ENCODE data around the gene NTS. TPM values are rescaled to one million over a fixed set of nuclear protein-coding genes. Genes with fewer than 3 reads are reported as not detected.

NTS gene
- total and polyA plus RNA-seq, 4 donors = 0.65 TPM; not detected in 3

- intact Hi-C loops (cut with DNase I) = no loop called here
- Histone ChIP-seq H3K27me3 (ENCODE audit: control insufficient read depth in 1 of 2, insufficient read depth in 2 of 2, low read length in 1 of 2) (no peaks in the 10 kb centered on the region), H3K4me3 (ENCODE audit: low read length in 2 of 2) (peak within 1 kb of the TSS; percentile 87 to 99), H3K36me3 (ENCODE audit: control insufficient read depth in 1 of 2, insufficient read depth in 2 of 2, low read length in 1 of 2) (no peaks in the 10 kb centered on the region), H3K27ac (ENCODE audit: low read depth in 1 of 2, low read length in 2 of 2) (peak within 1 kb of the TSS in 1 of 2 donors; percentile 10), H3K9me3 (ENCODE audit: control insufficient read depth, low read length) (no peaks in the 10 kb centered on the region), H3K4me1 (ENCODE audit: control insufficient read depth in 1 of 2, insufficient read depth in 2 of 2, low read length in 2 of 2) (no peaks in the 10 kb centered on the region)
- WGBS, 2 donors = 22 to 24% methylated on average over 15 of the region's 15 CpGs
- ATAC-seq (ENCODE audit: low FRiP score) (peak; percentile 77), DNase-seq (peak; percentile 73 to 79)
These were observed 37.7 kb upstream of the NTS start, which contains the start of gene RASSF9 for GRCh38 chr12:85836197-85837090. TSS of gene RASSF9 (minus strand) at chr12:85836409. CDS start at chr12:85836201, 208 bp downstream.

- DNase-seq = peak in 1 of 2 donors; percentile 49
- H3K4me1 ChIP-seq (ENCODE audit: control insufficient read depth in 1 of 2, insufficient read depth in 2 of 2, low read length in 2 of 2) = no peaks in the 10 kb centered on the region
- peak; percentile 37 for ATAC-seq (ENCODE audit: low FRiP score)
- H3K9me3 ChIP-seq (ENCODE audit: control insufficient read depth, low read length) = no peaks in the 10 kb centered on the region
- H3K27me3 ChIP-seq (ENCODE audit: control insufficient read depth in 1 of 2, insufficient read depth in 2 of 2, low read length in 1 of 2) = no peaks in the 10 kb centered on the region
- H3K36me3 ChIP-seq (ENCODE audit: control insufficient read depth in 1 of 2, insufficient read depth in 2 of 2, low read length in 1 of 2) = no peaks in the 10 kb centered on the region
- H3K4me3 ChIP-seq (ENCODE audit: low read length in 2 of 2) = no peak overlapping the region
- intact Hi-C loops (cut with DNase I) = no loop called here
- 90 to 92% methylated on average over 16 to 17 of the region's 17 CpGs for WGBS, 2 donors
- H3K27ac ChIP-seq (ENCODE audit: low read depth in 1 of 2, low read length in 2 of 2) = no peak overlapping the region
These were observed 30.3 kb upstream of the NTS start for GRCh38 chr12:85843606-85844310.

GRCh38 chr12:85849344-85849743, 24.8 kb upstream of the NTS start:
- H3K9me3 ChIP-seq (ENCODE audit: control insufficient read depth, low read length) = no peaks in the 10 kb centered on the region
- H3K36me3 ChIP-seq (ENCODE audit: control insufficient read depth in 1 of 2, insufficient read depth in 2 of 2, low read length in 1 of 2) = no peaks in the 10 kb centered on the region
- H3K4me3 ChIP-seq (ENCODE audit: low read length in 2 of 2) = no peak overlapping the region
- no peaks in the 10 kb centered on the region for H3K4me1 ChIP-seq (ENCODE audit: control insufficient read depth in 1 of 2, insufficient read depth in 2 of 2, low read length in 2 of 2)
- DNase-seq (no peak), ATAC-seq (ENCODE audit: low FRiP score) (no peak)
- intact Hi-C loops (cut with DNase I) = no loop called here
- WGBS, 2 donors = 57 to 80% methylated on average over 3 of the region's 3 CpGs
- H3K27me3 ChIP-seq (ENCODE audit: control insufficient read depth in 1 of 2, insufficient read depth in 2 of 2, low read length in 1 of 2) = no peaks in the 10 kb centered on the region
- H3K27ac ChIP-seq (ENCODE audit: low read depth in 1 of 2, low read length in 2 of 2) = no peak overlapping the region

GRCh38 chr12:85855305-85855704, 18.8 kb upstream of the NTS start:
- Histone ChIP-seq H3K4me1 (ENCODE audit: control insufficient read depth in 1 of 2, insufficient read depth in 2 of 2, low read length in 2 of 2) (no peaks in the 10 kb centered on the region), H3K27me3 (ENCODE audit: control insufficient read depth in 1 of 2, insufficient read depth in 2 of 2, low read length in 1 of 2) (no peaks in the 10 kb centered on the region), H3K9me3 (ENCODE audit: control insufficient read depth, low read length) (no peaks in the 10 kb centered on the region), H3K27ac (ENCODE audit: low read depth in 1 of 2, low read length in 2 of 2) (no peak overlapping the region), H3K4me3 (ENCODE audit: low read length in 2 of 2) (no peak overlapping the region), H3K36me3 (ENCODE audit: control insufficient read depth in 1 of 2, insufficient read depth in 2 of 2, low read length in 1 of 2) (no peaks in the 10 kb centered on the region)
- DNase-seq (no peak), ATAC-seq (ENCODE audit: low FRiP score) (peak; percentile 11)
- WGBS, 2 donors = 60 to 74% methylated on average over 6 of the region's 6 CpGs
- intact Hi-C loops (cut with DNase I) = no loop called here

GRCh38 chr12:85856966-85857365, 17.1 kb upstream of the NTS start:
- Histone ChIP-seq H3K27ac (ENCODE audit: low read depth in 1 of 2, low read length in 2 of 2) (no peak overlapping the region), H3K4me3 (ENCODE audit: low read length in 2 of 2) (no peak overlapping the region), H3K9me3 (ENCODE audit: control insufficient read depth, low read length) (no peaks in the 10 kb centered on the region), H3K4me1 (ENCODE audit: control insufficient read depth in 1 of 2, insufficient read depth in 2 of 2, low read length in 2 of 2) (no peaks in the 10 kb centered on the region), H3K36me3 (ENCODE audit: control insufficient read depth in 1 of 2, insufficient read depth in 2 of 2, low read length in 1 of 2) (no peaks in the 10 kb centered on the region), H3K27me3 (ENCODE audit: control insufficient read depth in 1 of 2, insufficient read depth in 2 of 2, low read length in 1 of 2) (no peaks in the 10 kb centered on the region)
- WGBS, 2 donors = 80% methylated on average over 3 of the region's 3 CpGs
- no peak for ATAC-seq (ENCODE audit: low FRiP score)
- intact Hi-C loops (cut with DNase I) = no loop called here
- DNase-seq = no peak

GRCh38 chr12:85865890-85866289, 8.2 kb upstream of the NTS start:
- H3K4me1 ChIP-seq (ENCODE audit: control insufficient read depth in 1 of 2, insufficient read depth in 2 of 2, low read length in 2 of 2) = no peaks in the 10 kb centered on the region
- peak; percentile 48 for ATAC-seq (ENCODE audit: low FRiP score)
- H3K4me3 ChIP-seq (ENCODE audit: low read length in 2 of 2) = no peak overlapping the region
- no peaks in the 10 kb centered on the region for H3K36me3 ChIP-seq (ENCODE audit: control insufficient read depth in 1 of 2, insufficient read depth in 2 of 2, low read length in 1 of 2)
- no peaks in the 10 kb centered on the region for H3K27me3 ChIP-seq (ENCODE audit: control insufficient read depth in 1 of 2, insufficient read depth in 2 of 2, low read length in 1 of 2)
- H3K9me3 ChIP-seq (ENCODE audit: control insufficient read depth, low read length) = no peaks in the 10 kb centered on the region
- no peak for DNase-seq
- no peak overlapping the region for H3K27ac ChIP-seq (ENCODE audit: low read depth in 1 of 2, low read length in 2 of 2)
- intact Hi-C loops (cut with DNase I) = loop anchor here (2.0 to 5.0 kb wide), 3 partner anchors 291 to 399 kb away; no protein-coding TSS in a partner anchor
- WGBS, 2 donors = 87% methylated on average over 6 of the region's 6 CpGs

GRCh38 chr12:85866986-85867776, 6.9 kb upstream of the NTS start:
- H3K27ac ChIP-seq (ENCODE audit: low read depth in 1 of 2, low read length in 2 of 2) = no peak overlapping the region
- peak overlapping the region in 1 of 2 donors; percentile 24 for H3K4me3 ChIP-seq (ENCODE audit: low read length in 2 of 2)
- H3K4me1 ChIP-seq (ENCODE audit: control insufficient read depth in 1 of 2, insufficient read depth in 2 of 2, low read length in 2 of 2) = no peaks in the 10 kb centered on the region
- no peaks in the 10 kb centered on the region for H3K36me3 ChIP-seq (ENCODE audit: control insufficient read depth in 1 of 2, insufficient read depth in 2 of 2, low read length in 1 of 2)
- 19 to 24% methylated on average over 5 of the region's 5 CpGs for WGBS, 2 donors
- DNase-seq = no peak
- H3K9me3 ChIP-seq (ENCODE audit: control insufficient read depth, low read length) = no peaks in the 10 kb centered on the region
- intact Hi-C loops (cut with DNase I) = loop anchor here (2.0 to 5.0 kb wide), 3 partner anchors 292 to 400 kb away; no protein-coding TSS in a partner anchor
- ATAC-seq (ENCODE audit: low FRiP score) = peak; percentile 85
- no peaks in the 10 kb centered on the region for H3K27me3 ChIP-seq (ENCODE audit: control insufficient read depth in 1 of 2, insufficient read depth in 2 of 2, low read length in 1 of 2)

GRCh38 chr12:85872497-85873091, 1.5 kb upstream of the NTS start:
- Histone ChIP-seq H3K4me1 (ENCODE audit: control insufficient read depth in 1 of 2, insufficient read depth in 2 of 2, low read length in 2 of 2) (no peaks in the 10 kb centered on the region), H3K36me3 (ENCODE audit: control insufficient read depth in 1 of 2, insufficient read depth in 2 of 2, low read length in 1 of 2) (no peaks in the 10 kb centered on the region), H3K27me3 (ENCODE audit: control insufficient read depth in 1 of 2, insufficient read depth in 2 of 2, low read length in 1 of 2) (no peaks in the 10 kb centered on the region), H3K9me3 (ENCODE audit: control insufficient read depth, low read length) (no peaks in the 10 kb centered on the region), H3K4me3 (ENCODE audit: low read length in 2 of 2) (no peak overlapping the region), H3K27ac (ENCODE audit: low read depth in 1 of 2, low read length in 2 of 2) (no peak overlapping the region)
- 31 to 33% methylated on average over 3 of the region's 3 CpGs for WGBS, 2 donors
- intact Hi-C loops (cut with DNase I) = loop anchor here (5.0 kb wide), 2 partner anchors 395 to 405 kb away; no protein-coding TSS in a partner anchor
- ATAC-seq (ENCODE audit: low FRiP score) (no peak), DNase-seq (no peak)

Data from aorta (tissue), 5 donors.